Stomach (tissue), 4 donors: ENCODE data around the gene C1orf198.

Source experiments
- CTCF ChIP-seq, 7 experiments: fragments of 450-650 bp in 4 of 7; fragments of 200-600 bp in 3 of 7; sonication (generic) in 3 of 7; IDR thresholded peaks; one replicate each; pipeline ENCODE4 v1.5.1; 2016 to 2019; ENCODE audit warnings: antibody characterized with exemption in 7 of 7, control low read depth in 2 of 7, mild to moderate bottlenecking in 1 of 7
- EP300 ChIP-seq: sonication (generic); formaldehyde crosslinking; IDR thresholded peaks from one replicate; pipeline ENCODE4 v1.6.1; 2017; ENCODE audit warnings: antibody characterized with exemption
- POLR2A ChIP-seq, 4 donors: fragments of 450-650 bp; IDR thresholded peaks; one replicate each; pipeline ENCODE4 v1.6.1; 2016; ENCODE audit warnings: antibody characterized with exemption in 4 of 4, control low read depth in 2 of 4, mild to moderate bottlenecking in 1 of 4, moderate library complexity in 1 of 4
- POLR2AphosphoS5 ChIP-seq, 3 donors: sonication (generic); formaldehyde crosslinking; IDR thresholded peaks; one replicate each; pipeline ENCODE4 v1.6.1; 2016; ENCODE audit warnings: antibody characterized with exemption in 3 of 3

- TF ChIP-seq POLR2A (IDR thresholded peaks at IDR 0.05), result no peak
- TF ChIP-seq CTCF (IDR thresholded peaks at IDR 0.05), result no peak
- TF ChIP-seq POLR2AphosphoS5 (IDR thresholded peaks at IDR 0.05), result no peak
- TF ChIP-seq EP300, result no peak
Observed at GRCh38 chr1:230900984-230901383, 32.7 kb upstream of the C1orf198 start.
